ENCODE measurements around the gene LRRC4C.

GRCh38 chr11:40340911-40341310, 1118.5 kb downstream of the LRRC4C start:
- no peak for TF ChIP-seq TAF1 (IDR thresholded peaks at IDR 0.05; ENCODE audit: low read depth)
- no peak for TF ChIP-seq CTCF (IDR thresholded peaks at IDR 0.05; ENCODE audit: poor library complexity, severe bottlenecking)
- no peak for TF ChIP-seq EZH2 (IDR thresholded peaks at IDR 0.05; ENCODE audit: borderline replicate concordance, insufficient read depth, low read length, poor library complexity, severe bottlenecking)
- TF ChIP-seq SMC3 (conservative IDR thresholded peaks at IDR 0.05; ENCODE audit: poor library complexity): no peak
- no peak for TF ChIP-seq REST (IDR thresholded peaks at IDR 0.05; ENCODE audit: borderline replicate concordance)
- TF ChIP-seq MXI1 (conservative IDR thresholded peaks at IDR 0.05; ENCODE audit: poor library complexity, severe bottlenecking): no peak
- no peak for TF ChIP-seq EP300 (conservative IDR thresholded peaks at IDR 0.05; ENCODE audit: poor library complexity, severe bottlenecking)
- TF ChIP-seq RAD21 (conservative IDR thresholded peaks at IDR 0.05): no peak
- no peak for TF ChIP-seq POLR2AphosphoS5 (IDR thresholded peaks at IDR 0.05)

All from neural cell (in vitro differentiated cells).